Trophoblast cell (in vitro differentiated cells and primary cell): ENCODE data around the gene SLC36A4.
A peak's percentile ranks its signal among the peaks of the same experiment; 100 is the strongest.

ENCODE experiments used
- DNase-seq, 2 donors: peaks; one replicate each; pipeline ENCODE4 v3.0.0-alpha.2; 2016
- H2AFZ ChIP-seq: 2 replicates; pipeline ENCODE4 v1.6.1; 2013; ENCODE audit warnings: low read length, moderate library complexity, mild to moderate bottlenecking; ENCODE audit not compliant: insufficient read depth, poor library complexity
- H2AK5ac ChIP-seq: 2 replicates; pipeline ENCODE4 v1.6.1; 2013; ENCODE audit warnings: mild to moderate bottlenecking, low read length
- H2BK120ac ChIP-seq: 2 replicates; pipeline ENCODE4 v1.6.1; 2013; ENCODE audit warnings: low read length, mild to moderate bottlenecking, moderate library complexity; ENCODE audit not compliant: insufficient read depth, poor library complexity
- H2BK12ac ChIP-seq: 2 replicates; pipeline ENCODE4 v1.6.1; 2013; ENCODE audit warnings: mild to moderate bottlenecking, low read length, moderate library complexity
- H2BK5ac ChIP-seq: 2 replicates; pipeline ENCODE4 v1.6.1; 2013; ENCODE audit warnings: low read length, low read depth, moderate library complexity, mild to moderate bottlenecking; ENCODE audit not compliant: poor library complexity
- H3K14ac ChIP-seq: 2 replicates; pipeline ENCODE4 v1.6.1; 2013; ENCODE audit warnings: mild to moderate bottlenecking, low read length
- H3K18ac ChIP-seq: 2 replicates; pipeline ENCODE4 v1.6.1; 2013; ENCODE audit warnings: mild to moderate bottlenecking, low read length
- H3K23ac ChIP-seq: 2 replicates; pipeline ENCODE4 v1.6.1; 2013; ENCODE audit warnings: low read length
- H3K27ac ChIP-seq: 2 replicates; pipeline ENCODE4 v1.5.1; 2013; ENCODE audit warnings: low read depth, mild to moderate bottlenecking, inconsistent platforms, low read length, moderate library complexity
- H3K27me3 ChIP-seq: 2 replicates; pipeline ENCODE4 v1.6.1; 2013; ENCODE audit warnings: inconsistent platforms, mild to moderate bottlenecking, low read length, moderate library complexity; ENCODE audit not compliant: insufficient read depth
- H3K36me3 ChIP-seq, 2 experiments: 1 replicate in 1 of 2; 2 replicates in 1 of 2; pipeline ENCODE4 v1.6.1; 2013; ENCODE audit warnings: low read length in 2 of 2, mild to moderate bottlenecking in 2 of 2, moderate library complexity in 1 of 2; ENCODE audit not compliant: insufficient read depth in 2 of 2, control insufficient read depth in 1 of 2
- H3K4ac ChIP-seq: 2 replicates; pipeline ENCODE4 v1.6.1; 2013; ENCODE audit warnings: low read depth, mild to moderate bottlenecking, low read length, moderate library complexity
- H3K4me1 ChIP-seq, 2 experiments: 1 replicate in 1 of 2; 2 replicates in 1 of 2; pipeline ENCODE4 v1.6.1; 2013; ENCODE audit warnings: low read length in 2 of 2, mild to moderate bottlenecking in 2 of 2, moderate library complexity in 1 of 2; ENCODE audit not compliant: insufficient read depth in 2 of 2, control insufficient read depth in 1 of 2
- H3K4me2 ChIP-seq: 2 replicates; pipeline ENCODE4 v1.6.1; 2013; ENCODE audit warnings: inconsistent platforms, mild to moderate bottlenecking, low read length, moderate library complexity
- H3K4me3 ChIP-seq: 2 replicates; pipeline ENCODE4 v1.5.1; 2013; ENCODE audit warnings: mild to moderate bottlenecking, low read depth, low read length, inconsistent platforms
- H3K79me1 ChIP-seq: one replicate; pipeline ENCODE4 v1.6.1; 2013; ENCODE audit warnings: low read length
- H3K79me2 ChIP-seq: 2 replicates; pipeline ENCODE4 v1.6.1; 2013; ENCODE audit warnings: low read length, mild to moderate bottlenecking; ENCODE audit not compliant: control insufficient read depth, insufficient read depth, poor library complexity
- H3K9ac ChIP-seq: 2 replicates; pipeline ENCODE4 v1.6.1; 2013; ENCODE audit warnings: mild to moderate bottlenecking, low read length
- H3K9me3 ChIP-seq: 2 replicates; pipeline ENCODE4 v1.6.1; 2013; ENCODE audit warnings: low read depth, mild to moderate bottlenecking, control low read depth, inconsistent platforms, low read length; ENCODE audit not compliant: insufficient read depth
- H4K12ac ChIP-seq: 2 replicates; pipeline ENCODE4 v1.6.1; 2013; ENCODE audit warnings: low read depth, mild to moderate bottlenecking, low read length, moderate library complexity
- H4K8ac ChIP-seq: 2 replicates; pipeline ENCODE4 v1.6.1; 2013; ENCODE audit warnings: low read depth, mild to moderate bottlenecking, low read length, moderate library complexity
- H4K91ac ChIP-seq: one replicate; pipeline ENCODE4 v1.6.1; 2013; ENCODE audit warnings: low read depth, mild to moderate bottlenecking, low read length, moderate library complexity
- WGBS: extraction: QIAGEN DNeasy Blood & Tissue Kit; methylation state at CpG from one replicate; pipeline ENCODE4 v1.1.7; 2013; ENCODE audit warnings: missing lambda C conversion rate; ENCODE audit not compliant: insufficient read length, insufficient coverage; ENCODE audit errors: extremely low coverage; 5-methylcytosine and 5-hydroxymethylcytosine counted together

SLC36A4 gene

DNA sequence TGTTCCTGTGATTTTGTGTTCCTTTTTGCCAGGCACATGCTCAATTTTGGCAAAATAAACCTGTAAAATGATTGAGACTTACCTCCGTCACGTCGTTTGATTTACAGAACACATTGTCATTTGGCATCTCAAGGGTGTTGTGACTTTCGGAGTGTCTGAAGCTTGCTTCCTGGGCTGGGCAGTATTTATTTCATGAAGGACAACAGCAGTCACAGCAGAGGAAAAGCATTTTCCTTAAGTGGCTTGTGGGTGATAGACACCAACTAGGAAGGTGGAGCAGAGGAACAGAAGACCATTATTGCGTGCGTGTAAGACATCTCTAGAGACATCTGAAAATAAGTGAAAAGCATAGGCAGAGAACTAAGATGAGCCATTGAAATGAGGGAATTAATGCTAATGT is 80.2 kb downstream of the SLC36A4 start:
- Histone ChIP-seq H2BK5ac (no peak overlapping the region), H2AFZ (no peak overlapping the region), H3K4me1 (no peaks in the 10 kb centered on the region), H3K27me3 (no peaks in the 10 kb centered on the region), H3K4ac (no peak overlapping the region), H3K4me3 (no peak overlapping the region), H2BK12ac (no peak overlapping the region), H4K91ac (no peak overlapping the region), H2AK5ac (no peak overlapping the region), H3K18ac (no peak overlapping the region), H3K79me2 (no peaks in the 10 kb centered on the region), H3K23ac (no peak overlapping the region), H3K9me3 (no peaks in the 10 kb centered on the region), H3K36me3 (no peaks in the 10 kb centered on the region), H4K12ac (no peak overlapping the region), H2BK120ac (no peak overlapping the region), H3K4me2 (no peak overlapping the region), H3K27ac (no peak overlapping the region), H4K8ac (no peak overlapping the region), H3K14ac (no peak overlapping the region), H3K79me1 (no peaks in the 10 kb centered on the region), H3K9ac (no peak overlapping the region)
- no CpG with 5 or more reads among the region's 6 CpGs for WGBS
- no peak for DNase-seq

DNA sequence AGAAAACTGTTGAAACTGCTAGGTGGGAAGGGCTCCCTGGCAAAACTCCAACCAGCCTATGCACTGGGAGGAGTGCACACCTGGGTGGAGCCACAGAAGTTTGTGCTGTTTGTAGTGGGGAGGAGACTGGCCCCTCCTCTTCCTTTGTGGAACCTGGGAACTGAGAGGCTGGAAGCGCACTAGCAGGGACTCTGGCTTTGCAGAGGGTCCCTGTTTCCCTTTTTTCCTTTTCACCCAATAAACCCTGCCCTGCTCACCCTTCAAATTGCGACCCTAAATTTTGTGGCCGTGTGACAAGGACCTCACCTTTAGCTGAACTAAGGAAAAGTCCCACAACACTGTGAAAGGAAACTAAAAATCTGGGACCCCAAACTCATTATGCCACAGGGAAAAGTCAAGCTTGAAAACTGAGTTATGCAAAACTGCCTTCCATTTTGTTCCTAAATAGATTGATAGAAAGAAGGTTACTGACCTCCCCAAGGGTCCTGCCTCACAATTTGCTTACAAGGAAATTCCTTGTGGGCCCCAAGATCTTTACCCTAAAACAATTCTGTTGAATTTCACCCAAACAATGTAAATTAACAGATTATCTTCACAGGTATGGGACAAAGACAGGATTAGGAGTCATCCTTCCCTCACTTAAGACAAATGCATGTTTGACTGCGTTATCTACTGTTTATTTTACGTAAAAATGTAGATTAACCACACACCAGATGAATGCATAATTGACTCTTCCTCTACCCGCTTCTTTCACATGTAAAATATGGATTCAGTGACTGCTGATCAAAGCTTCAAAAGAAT is 81.0 kb downstream of the SLC36A4 start:
- H3K79me1 ChIP-seq, result no peaks in the 10 kb centered on the region
- no peak for DNase-seq
- no peak overlapping the region for H2BK5ac ChIP-seq
- H2AK5ac ChIP-seq, result no peak overlapping the region
- H3K14ac ChIP-seq, result no peak overlapping the region
- H3K9ac ChIP-seq, result no peak overlapping the region
- H3K4ac ChIP-seq, result no peak overlapping the region
- no peak overlapping the region for H4K12ac ChIP-seq
- no peaks in the 10 kb centered on the region for H3K4me1 ChIP-seq
- H3K27me3 ChIP-seq, result no peaks in the 10 kb centered on the region
- no peak overlapping the region for H3K23ac ChIP-seq
- H2BK120ac ChIP-seq, result no peak overlapping the region
- H3K4me2 ChIP-seq, result no peak overlapping the region
- H4K91ac ChIP-seq, result no peak overlapping the region
- WGBS, result no CpG with 5 or more reads among the region's 6 CpGs
- no peak overlapping the region for H3K4me3 ChIP-seq
- H3K27ac ChIP-seq, result no peak overlapping the region
- no peak overlapping the region for H2BK12ac ChIP-seq
- H3K79me2 ChIP-seq, result no peaks in the 10 kb centered on the region
- H3K18ac ChIP-seq, result no peak overlapping the region
- H4K8ac ChIP-seq, result no peak overlapping the region
- H3K36me3 ChIP-seq, result no peaks in the 10 kb centered on the region
- H3K9me3 ChIP-seq, result no peaks in the 10 kb centered on the region
- peak overlapping the region; percentile 45 for H2AFZ ChIP-seq

DNA sequence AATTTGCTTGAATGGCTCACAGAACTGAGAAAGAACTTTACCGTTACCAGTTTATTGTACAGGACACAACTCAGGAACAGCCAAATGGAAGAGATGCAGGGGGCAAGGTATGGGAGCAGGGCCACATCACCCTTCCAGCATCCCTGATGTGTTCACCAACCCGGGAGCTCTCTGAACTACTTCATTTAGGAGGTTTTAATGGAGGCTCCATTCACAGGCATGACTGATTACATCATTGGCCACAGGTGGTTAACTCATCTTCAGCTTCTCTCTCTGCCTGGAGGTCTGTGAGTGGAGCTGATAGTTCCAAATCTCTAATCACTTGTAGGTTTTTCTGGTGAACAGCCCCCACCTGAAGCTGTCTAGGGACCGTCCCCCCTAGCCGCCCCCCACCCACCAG is 83.5 kb downstream of the SLC36A4 start:
- no peak overlapping the region for H2AFZ ChIP-seq
- H4K91ac ChIP-seq, result no peak overlapping the region
- H2BK5ac ChIP-seq, result no peak overlapping the region
- peaks cover 3% of the 10 kb centered on the region for H3K9me3 ChIP-seq
- no peaks in the 10 kb centered on the region for H3K27me3 ChIP-seq
- WGBS, result no CpG with 5 or more reads among the region's 4 CpGs
- no peaks in the 10 kb centered on the region for H3K4me1 ChIP-seq
- H3K4ac ChIP-seq, result no peak overlapping the region
- H2AK5ac ChIP-seq, result no peak overlapping the region
- H4K12ac ChIP-seq, result no peak overlapping the region
- no peaks in the 10 kb centered on the region for H3K79me2 ChIP-seq
- H3K23ac ChIP-seq, result no peak overlapping the region
- no peak overlapping the region for H4K8ac ChIP-seq
- H3K9ac ChIP-seq, result no peak overlapping the region
- H2BK120ac ChIP-seq, result no peak overlapping the region
- H3K36me3 ChIP-seq, result no peaks in the 10 kb centered on the region
- H3K4me3 ChIP-seq, result no peak overlapping the region
- no peak for DNase-seq
- no peak overlapping the region for H3K14ac ChIP-seq
- no peak overlapping the region for H3K4me2 ChIP-seq
- no peak overlapping the region for H3K18ac ChIP-seq
- no peak overlapping the region for H3K27ac ChIP-seq
- no peak overlapping the region for H2BK12ac ChIP-seq
- H3K79me1 ChIP-seq, result no peaks in the 10 kb centered on the region

DNA sequence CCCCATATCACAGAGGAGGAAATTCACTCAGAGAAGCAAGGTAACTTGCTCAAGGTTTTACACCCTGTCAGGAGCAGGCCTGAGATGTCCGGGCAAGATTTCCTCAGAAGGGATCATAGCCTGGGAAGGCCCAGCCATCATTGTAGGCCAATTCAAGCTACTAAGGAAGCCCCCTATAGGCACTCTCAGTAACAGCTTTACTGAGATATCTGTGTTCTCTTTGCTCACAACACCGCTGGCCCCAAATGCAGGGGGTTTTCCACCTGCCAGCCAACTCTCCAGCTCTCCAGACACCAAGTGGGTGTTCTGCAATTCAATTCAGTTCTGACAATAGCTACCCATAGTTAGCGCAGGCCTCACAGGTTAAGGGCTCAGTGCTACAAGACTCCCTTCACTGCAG is 84.0 kb downstream of the SLC36A4 start:
- Histone ChIP-seq H3K18ac (no peak overlapping the region), H3K23ac (no peak overlapping the region), H4K91ac (no peak overlapping the region), H3K4me2 (no peak overlapping the region), H3K79me2 (no peaks in the 10 kb centered on the region), H2BK12ac (no peak overlapping the region), H2BK5ac (no peak overlapping the region), H2AFZ (no peak overlapping the region), H3K9me3 (peaks cover 3% of the 10 kb centered on the region), H2AK5ac (no peak overlapping the region), H3K14ac (no peak overlapping the region), H3K27me3 (no peaks in the 10 kb centered on the region), H2BK120ac (no peak overlapping the region), H3K4ac (no peak overlapping the region), H4K12ac (no peak overlapping the region), H4K8ac (no peak overlapping the region), H3K27ac (no peak overlapping the region), H3K4me1 (no peaks in the 10 kb centered on the region), H3K9ac (no peak overlapping the region), H3K79me1 (no peaks in the 10 kb centered on the region), H3K4me3 (no peak overlapping the region), H3K36me3 (no peaks in the 10 kb centered on the region)
- no peak for DNase-seq
- WGBS, result no CpG with 5 or more reads among the region's 3 CpGs
